Right atrium auricular region (tissue), 2 donors: Measurements from ENCODE around the gene NBEAL1. TPM values are rescaled to one million over a fixed set of nuclear protein-coding genes. Genes with fewer than 3 reads are reported as not detected.
"Not testable (repeated sequence)": the region's sequence is repeated elsewhere in the genome, so short reads cannot be mapped to it uniquely, and the experiment has no call there.

Experiments
- DNase-seq: peaks from one replicate; pipeline ENCODE4 v3.0.0-alpha.2; 2019; ENCODE audit warnings: low spot score
- H3K27ac ChIP-seq, 2 donors: fragments of 200-600 bp; sonication (generic); 1 replicate in 1 of 2; 2 replicates in 1 of 2; pipeline ENCODE4 v1.5.1; 2016 to 2019
- H3K27me3 ChIP-seq, 2 donors: fragments of 200-600 bp; sonication (generic); one replicate each; pipeline versions ENCODE4 v1.5.1 to v1.6.0; 2017 to 2019
- H3K36me3 ChIP-seq: fragments of 200-600 bp; sonication (generic); one replicate; pipeline ENCODE4 v1.5.1; 2016
- H3K4me1 ChIP-seq, 2 donors: fragments of 200-600 bp; sonication (generic); one replicate each; pipeline versions ENCODE4 v1.5.1 to v1.6.0; 2017 to 2019
- H3K4me3 ChIP-seq, 2 donors: fragments of 200-600 bp; sonication (generic); 1 replicate in 1 of 2; 2 replicates in 1 of 2; pipeline ENCODE4 v1.5.1; 2017 to 2019; ENCODE audit warnings: mild to moderate bottlenecking in 1 of 2, moderate library complexity in 1 of 2
- H3K9me3 ChIP-seq, 2 donors: fragments of 200-600 bp; sonication (generic); one replicate each; pipeline ENCODE4 v1.5.1; 2019
- total RNA-seq, 2 donors: library from RNA; depleted of rRNA; stranded (reverse); fragments of >200 nt; gene quantifications; one replicate each; pipeline ENCODE4 v1.1.0, GENCODE V29; 2016
- TF ChIP-seq, protein P1 (sequence below), 2 donors: fragments of 200-600 bp; sonication (generic); IDR thresholded peaks; one replicate each; pipeline ENCODE4 v1.5.1; 2019; ENCODE audit warnings: antibody characterized with exemption in 2 of 2

Gene NBEAL1
- total RNA-seq, 2 donors from 2014 or later: 11.6 to 20.1 TPM

- TF ChIP-seq, protein P1, sequence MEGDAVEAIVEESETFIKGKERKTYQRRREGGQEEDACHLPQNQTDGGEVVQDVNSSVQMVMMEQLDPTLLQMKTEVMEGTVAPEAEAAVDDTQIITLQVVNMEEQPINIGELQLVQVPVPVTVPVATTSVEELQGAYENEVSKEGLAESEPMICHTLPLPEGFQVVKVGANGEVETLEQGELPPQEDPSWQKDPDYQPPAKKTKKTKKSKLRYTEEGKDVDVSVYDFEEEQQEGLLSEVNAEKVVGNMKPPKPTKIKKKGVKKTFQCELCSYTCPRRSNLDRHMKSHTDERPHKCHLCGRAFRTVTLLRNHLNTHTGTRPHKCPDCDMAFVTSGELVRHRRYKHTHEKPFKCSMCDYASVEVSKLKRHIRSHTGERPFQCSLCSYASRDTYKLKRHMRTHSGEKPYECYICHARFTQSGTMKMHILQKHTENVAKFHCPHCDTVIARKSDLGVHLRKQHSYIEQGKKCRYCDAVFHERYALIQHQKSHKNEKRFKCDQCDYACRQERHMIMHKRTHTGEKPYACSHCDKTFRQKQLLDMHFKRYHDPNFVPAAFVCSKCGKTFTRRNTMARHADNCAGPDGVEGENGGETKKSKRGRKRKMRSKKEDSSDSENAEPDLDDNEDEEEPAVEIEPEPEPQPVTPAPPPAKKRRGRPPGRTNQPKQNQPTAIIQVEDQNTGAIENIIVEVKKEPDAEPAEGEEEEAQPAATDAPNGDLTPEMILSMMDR (IDR thresholded peaks at IDR 0.05): no peak
- H3K36me3 ChIP-seq: no peaks in the 10 kb centered on the region
- H3K4me3 ChIP-seq: no peak overlapping the region
- no peaks in the 10 kb centered on the region for H3K27me3 ChIP-seq
- H3K9me3 ChIP-seq: no peaks in the 10 kb centered on the region
- DNase-seq: no peak
- no peaks in the 10 kb centered on the region for H3K4me1 ChIP-seq
- H3K27ac ChIP-seq: no peak overlapping the region
These were observed 24.2 kb upstream of the NBEAL1 start for GRCh38 chr2:202990501-202990900.

- not testable (repeated sequence) for H3K27me3 ChIP-seq, H3K36me3 ChIP-seq, H3K9me3 ChIP-seq, H3K4me3 ChIP-seq, DNase-seq, H3K4me1 ChIP-seq, H3K27ac ChIP-seq
These were observed 17.6 kb upstream of the NBEAL1 start for GRCh38 chr2:202997113-202997512.

- Histone ChIP-seq H3K9me3 (no peaks in the 10 kb centered on the region), H3K27me3 (no peaks in the 10 kb centered on the region), H3K36me3 (no peaks in the 10 kb centered on the region), H3K4me1 (no peaks in the 10 kb centered on the region), H3K4me3 (no peak overlapping the region), H3K27ac (no peak overlapping the region)
- no peak for DNase-seq
- TF ChIP-seq, protein P1 (IDR thresholded peaks at IDR 0.05): no peak
These were observed 12.4 kb upstream of the NBEAL1 start for GRCh38 chr2:203002054-203002821.

GRCh38 chr2:203003716-203004115 lies 11.0 kb upstream of the NBEAL1 start:
- Histone ChIP-seq H3K9me3 (no peaks in the 10 kb centered on the region), H3K36me3 (no peaks in the 10 kb centered on the region), H3K4me3 (no peak overlapping the region), H3K27me3 (no peaks in the 10 kb centered on the region), H3K27ac (no peak overlapping the region), H3K4me1 (no peaks in the 10 kb centered on the region)
- TF ChIP-seq, protein P1 (IDR thresholded peaks at IDR 0.05): no peak
- no peak for DNase-seq

DNA sequence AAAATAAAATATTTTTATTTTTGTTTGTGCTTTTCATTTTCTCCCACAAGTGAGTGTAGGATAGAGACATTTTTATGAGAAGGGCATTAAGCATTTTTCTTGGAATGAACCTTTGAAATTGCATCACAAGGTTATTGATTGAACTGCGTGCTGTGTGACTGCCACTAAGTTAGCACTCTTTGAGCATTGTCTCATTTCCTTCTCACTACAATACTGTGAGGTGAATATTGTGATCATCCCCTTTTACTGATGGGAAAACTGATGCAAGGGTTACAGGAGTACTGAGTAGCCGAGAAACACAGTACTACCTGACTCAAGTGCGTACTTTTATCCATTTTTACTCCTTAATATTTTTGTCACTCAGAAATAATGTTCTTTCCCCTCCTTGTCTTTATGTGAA lies 2.0 kb downstream of the NBEAL1 start:
- Histone ChIP-seq H3K27me3 (no peaks in the 10 kb centered on the region), H3K9me3 (no peaks in the 10 kb centered on the region), H3K4me3 (peak overlapping the region; percentile 30 to 70), H3K36me3 (no peaks in the 10 kb centered on the region), H3K27ac (peak overlapping the region; percentile 57 to 93), H3K4me1 (peaks cover 0 to 54% of the 10 kb centered on the region in 2 donors)
- TF ChIP-seq, protein P1 (IDR thresholded peaks at IDR 0.05): no peak
- no peak for DNase-seq

- H3K9me3 ChIP-seq: no peaks in the 10 kb centered on the region
- no peak for DNase-seq
- peaks cover 0 to 67% of the 10 kb centered on the region in 2 donors for H3K4me1 ChIP-seq
- H3K4me3 ChIP-seq: peak overlapping the region; percentile 30 to 70
- TF ChIP-seq, protein P1 (IDR thresholded peaks at IDR 0.05): no peak
- peak overlapping the region; percentile 44 to 57 for H3K27ac ChIP-seq
- H3K36me3 ChIP-seq: no peaks in the 10 kb centered on the region
- no peaks in the 10 kb centered on the region for H3K27me3 ChIP-seq
These were observed 3.5 kb downstream of the NBEAL1 start for GRCh38 chr2:203018181-203018580.
